ENCODE measurements around the gene SMIM8. TPM values are rescaled to one million over a fixed set of nuclear protein-coding genes. Genes with fewer than 3 reads are reported as not detected.

Gene SMIM8
- total and polyA plus RNA-seq, 10 of the 15 experiments (the other 5 are each of a cell fraction or from before 2014, with no cell fraction given): 6.2 to 45.8 (median 10.4) TPM

DNA sequence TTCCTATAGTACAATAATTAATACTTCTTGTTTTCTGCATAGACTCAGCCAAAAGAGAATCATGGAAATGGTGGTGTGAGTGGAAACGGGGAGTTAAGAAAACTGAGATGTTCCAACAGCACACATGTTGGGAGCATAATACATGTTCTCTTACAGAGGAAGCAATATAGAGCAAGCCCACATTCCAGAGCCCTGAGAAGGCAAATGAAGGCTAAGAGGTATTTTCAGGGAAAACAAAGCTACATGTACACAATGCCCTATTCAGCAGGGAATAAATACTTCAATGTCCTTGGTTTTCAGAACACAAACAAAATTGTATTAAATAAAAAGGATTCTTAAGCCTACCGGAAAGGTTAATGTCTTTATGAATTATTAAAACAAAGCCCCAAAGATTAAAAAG, 35.1 kb upstream of the SMIM8 start (continued):
- TF ChIP-seq, protein P1, sequence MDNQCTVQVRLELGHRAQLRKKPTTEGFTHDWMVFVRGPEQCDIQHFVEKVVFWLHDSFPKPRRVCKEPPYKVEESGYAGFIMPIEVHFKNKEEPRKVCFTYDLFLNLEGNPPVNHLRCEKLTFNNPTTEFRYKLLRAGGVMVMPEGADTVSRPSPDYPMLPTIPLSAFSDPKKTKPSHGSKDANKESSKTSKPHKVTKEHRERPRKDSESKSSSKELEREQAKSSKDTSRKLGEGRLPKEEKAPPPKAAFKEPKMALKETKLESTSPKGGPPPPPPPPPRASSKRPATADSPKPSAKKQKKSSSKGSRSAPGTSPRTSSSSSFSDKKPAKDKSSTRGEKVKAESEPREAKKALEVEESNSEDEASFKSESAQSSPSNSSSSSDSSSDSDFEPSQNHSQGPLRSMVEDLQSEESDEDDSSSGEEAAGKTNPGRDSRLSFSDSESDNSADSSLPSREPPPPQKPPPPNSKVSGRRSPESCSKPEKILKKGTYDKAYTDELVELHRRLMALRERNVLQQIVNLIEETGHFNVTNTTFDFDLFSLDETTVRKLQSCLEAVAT (IDR thresholded peaks at IDR 0.05): no peak

DNA sequence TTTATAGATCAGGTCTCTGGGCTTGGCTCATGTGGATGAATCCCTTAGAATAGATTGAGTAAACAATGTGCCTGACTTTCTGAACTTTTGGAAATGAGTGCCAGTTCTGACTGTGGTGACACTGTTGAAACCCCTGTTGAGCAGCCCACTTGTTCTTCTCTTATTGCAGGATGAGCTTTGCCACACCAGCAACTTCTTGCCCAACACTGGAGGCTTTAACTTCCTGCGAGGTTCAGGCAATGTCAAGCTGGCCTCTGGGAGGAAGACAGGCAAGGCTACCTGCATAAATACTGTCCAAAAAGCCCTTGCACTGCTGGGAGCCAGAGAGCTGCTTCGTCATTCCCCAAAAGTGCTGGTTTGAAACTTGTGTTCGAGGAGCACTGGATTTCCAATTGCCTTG, 32.8 kb upstream of the SMIM8 start:
- Histone ChIP-seq H3K9me3 (replicated peaks; ENCODE audit: control insufficient read depth, insufficient read depth, low read length) (no peaks in the 10 kb centered on the region), H3K36me3 (ENCODE audit: control insufficient read depth in 2 of 2, insufficient read depth in 2 of 2, low read length in 1 of 2) (no peaks in the 10 kb centered on the region), H3K79me2 (ENCODE audit: control insufficient read depth, insufficient read depth, low read length) (no peaks in the 10 kb centered on the region), H3K4me1 (ENCODE audit: control insufficient read depth, insufficient read depth, low read length) (no peaks in the 10 kb centered on the region), H3K4me2 (ENCODE audit: control insufficient read depth, insufficient read depth) (no peak overlapping the region), H3K27me3 (replicated peaks in 1 of 2; ENCODE audit: control insufficient read depth in 2 of 2, insufficient read depth in 2 of 2, low read length in 1 of 2) (no peaks in the 10 kb centered on the region; a peak in 1 of 4 replicates), H3K4me3 (no peak overlapping the region), H3K9ac (ENCODE audit: control insufficient read depth, insufficient read depth, low read length) (no peak overlapping the region), H4K20me1 (ENCODE audit: control insufficient read depth, insufficient read depth) (no peaks in the 10 kb centered on the region), H2AFZ (ENCODE audit: control insufficient read depth, low read depth, low read length) (no peak overlapping the region), H3K27ac (ENCODE audit: control insufficient read depth, insufficient read depth) (no peak overlapping the region)
- POLR2A ChIA-PET: interaction anchor here (1.0 kb wide), 1 partner anchor 8 kb away, joined by 3 read pairs; no protein-coding TSS in a partner anchor
- RAD21 ChIA-PET (ENCODE audit: unreplicated experiment): no interaction called here
- WGBS (ENCODE audit: insufficient coverage, insufficient replicate concordance, low lambda C conversion rate, missing lambda C conversion rate): 29% methylated on average over 3 of the region's 3 CpGs
- SMC1A ChIA-PET (ENCODE audit: uncharacterized antibody, unreplicated experiment): no interaction called here
- intact Hi-C loops (cut with micrococcal nuclease; ENCODE audit: unreplicated experiment) (no loop called here), in situ Hi-C loops (cut with MboI) (no loop called here)
- DNase-seq (ENCODE audit: low read depth, low spot score): no peak
- no peak for ATAC-seq
- CTCF ChIA-PET: no interaction called here
- FAIRE-seq: no peak
- BruUV-seq (replicated peaks): no TSS peak
- TF ChIP-seq, protein P2, sequence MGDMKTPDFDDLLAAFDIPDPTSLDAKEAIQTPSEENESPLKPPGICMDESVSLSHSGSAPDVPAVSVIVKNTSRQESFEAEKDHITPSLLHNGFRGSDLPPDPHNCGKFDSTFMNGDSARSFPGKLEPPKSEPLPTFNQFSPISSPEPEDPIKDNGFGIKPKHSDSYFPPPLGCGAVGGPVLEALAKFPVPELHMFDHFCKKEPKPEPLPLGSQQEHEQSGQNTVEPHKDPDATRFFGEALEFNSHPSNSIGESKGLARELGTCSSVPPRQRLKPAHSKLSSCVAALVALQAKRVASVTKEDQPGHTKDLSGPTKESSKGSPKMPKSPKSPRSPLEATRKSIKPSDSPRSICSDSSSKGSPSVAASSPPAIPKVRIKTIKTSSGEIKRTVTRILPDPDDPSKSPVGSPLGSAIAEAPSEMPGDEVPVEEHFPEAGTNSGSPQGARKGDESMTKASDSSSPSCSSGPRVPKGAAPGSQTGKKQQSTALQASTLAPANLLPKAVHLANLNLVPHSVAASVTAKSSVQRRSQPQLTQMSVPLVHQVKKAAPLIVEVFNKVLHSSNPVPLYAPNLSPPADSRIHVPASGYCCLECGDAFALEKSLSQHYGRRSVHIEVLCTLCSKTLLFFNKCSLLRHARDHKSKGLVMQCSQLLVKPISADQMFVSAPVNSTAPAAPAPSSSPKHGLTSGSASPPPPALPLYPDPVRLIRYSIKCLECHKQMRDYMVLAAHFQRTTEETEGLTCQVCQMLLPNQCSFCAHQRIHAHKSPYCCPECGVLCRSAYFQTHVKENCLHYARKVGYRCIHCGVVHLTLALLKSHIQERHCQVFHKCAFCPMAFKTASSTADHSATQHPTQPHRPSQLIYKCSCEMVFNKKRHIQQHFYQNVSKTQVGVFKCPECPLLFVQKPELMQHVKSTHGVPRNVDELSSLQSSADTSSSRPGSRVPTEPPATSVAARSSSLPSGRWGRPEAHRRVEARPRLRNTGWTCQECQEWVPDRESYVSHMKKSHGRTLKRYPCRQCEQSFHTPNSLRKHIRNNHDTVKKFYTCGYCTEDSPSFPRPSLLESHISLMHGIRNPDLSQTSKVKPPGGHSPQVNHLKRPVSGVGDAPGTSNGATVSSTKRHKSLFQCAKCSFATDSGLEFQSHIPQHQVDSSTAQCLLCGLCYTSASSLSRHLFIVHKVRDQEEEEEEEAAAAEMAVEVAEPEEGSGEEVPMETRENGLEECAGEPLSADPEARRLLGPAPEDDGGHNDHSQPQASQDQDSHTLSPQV (IDR thresholded peaks at IDR 0.05): no peak
- TF ChIP-seq NR2C1 (IDR thresholded peaks at IDR 0.05) (no peak), EED (IDR thresholded peaks at IDR 0.05; ENCODE audit: low read depth) (no peak), SP1 (IDR thresholded peaks at IDR 0.05; ENCODE audit: low read depth, low read length) (no peak), MYB (IDR thresholded peaks at IDR 0.05; ENCODE audit: borderline replicate concordance, low read depth, low read length) (no peak), MTA3 (IDR thresholded peaks at IDR 0.05; ENCODE audit: borderline replicate concordance, low read length) (no peak)
- TF ChIP-seq, protein P3, sequence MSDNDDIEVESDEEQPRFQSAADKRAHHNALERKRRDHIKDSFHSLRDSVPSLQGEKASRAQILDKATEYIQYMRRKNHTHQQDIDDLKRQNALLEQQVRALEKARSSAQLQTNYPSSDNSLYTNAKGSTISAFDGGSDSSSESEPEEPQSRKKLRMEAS (IDR thresholded peaks at IDR 0.05; ENCODE audit: low read depth, low read length): no peak
- TF ChIP-seq, protein P4, sequence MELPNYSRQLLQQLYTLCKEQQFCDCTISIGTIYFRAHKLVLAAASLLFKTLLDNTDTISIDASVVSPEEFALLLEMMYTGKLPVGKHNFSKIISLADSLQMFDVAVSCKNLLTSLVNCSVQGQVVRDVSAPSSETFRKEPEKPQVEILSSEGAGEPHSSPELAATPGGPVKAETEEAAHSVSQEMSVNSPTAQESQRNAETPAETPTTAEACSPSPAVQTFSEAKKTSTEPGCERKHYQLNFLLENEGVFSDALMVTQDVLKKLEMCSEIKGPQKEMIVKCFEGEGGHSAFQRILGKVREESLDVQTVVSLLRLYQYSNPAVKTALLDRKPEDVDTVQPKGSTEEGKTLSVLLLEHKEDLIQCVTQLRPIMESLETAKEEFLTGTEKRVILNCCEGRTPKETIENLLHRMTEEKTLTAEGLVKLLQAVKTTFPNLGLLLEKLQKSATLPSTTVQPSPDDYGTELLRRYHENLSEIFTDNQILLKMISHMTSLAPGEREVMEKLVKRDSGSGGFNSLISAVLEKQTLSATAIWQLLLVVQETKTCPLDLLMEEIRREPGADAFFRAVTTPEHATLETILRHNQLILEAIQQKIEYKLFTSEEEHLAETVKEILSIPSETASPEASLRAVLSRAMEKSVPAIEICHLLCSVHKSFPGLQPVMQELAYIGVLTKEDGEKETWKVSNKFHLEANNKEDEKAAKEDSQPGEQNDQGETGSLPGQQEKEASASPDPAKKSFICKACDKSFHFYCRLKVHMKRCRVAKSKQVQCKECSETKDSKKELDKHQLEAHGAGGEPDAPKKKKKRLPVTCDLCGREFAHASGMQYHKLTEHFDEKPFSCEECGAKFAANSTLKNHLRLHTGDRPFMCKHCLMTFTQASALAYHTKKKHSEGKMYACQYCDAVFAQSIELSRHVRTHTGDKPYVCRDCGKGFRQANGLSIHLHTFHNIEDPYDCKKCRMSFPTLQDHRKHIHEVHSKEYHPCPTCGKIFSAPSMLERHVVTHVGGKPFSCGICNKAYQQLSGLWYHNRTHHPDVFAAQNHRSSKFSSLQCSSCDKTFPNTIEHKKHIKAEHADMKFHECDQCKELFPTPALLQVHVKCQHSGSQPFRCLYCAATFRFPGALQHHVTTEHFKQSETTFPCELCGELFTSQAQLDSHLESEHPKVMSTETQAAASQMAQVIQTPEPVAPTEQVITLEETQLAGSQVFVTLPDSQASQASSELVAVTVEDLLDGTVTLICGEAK (IDR thresholded peaks at IDR 0.05; ENCODE audit: borderline replicate concordance): no peak
- TF ChIP-seq, protein P5, sequence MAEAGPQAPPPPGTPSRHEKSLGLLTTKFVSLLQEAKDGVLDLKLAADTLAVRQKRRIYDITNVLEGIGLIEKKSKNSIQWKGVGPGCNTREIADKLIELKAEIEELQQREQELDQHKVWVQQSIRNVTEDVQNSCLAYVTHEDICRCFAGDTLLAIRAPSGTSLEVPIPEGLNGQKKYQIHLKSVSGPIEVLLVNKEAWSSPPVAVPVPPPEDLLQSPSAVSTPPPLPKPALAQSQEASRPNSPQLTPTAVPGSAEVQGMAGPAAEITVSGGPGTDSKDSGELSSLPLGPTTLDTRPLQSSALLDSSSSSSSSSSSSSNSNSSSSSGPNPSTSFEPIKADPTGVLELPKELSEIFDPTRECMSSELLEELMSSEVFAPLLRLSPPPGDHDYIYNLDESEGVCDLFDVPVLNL (IDR thresholded peaks at IDR 0.05; ENCODE audit: low read depth, low read length): no peak

Data from GM12878 (cell line).